ENCODE results near the gene EPB41L4B.

DNA sequence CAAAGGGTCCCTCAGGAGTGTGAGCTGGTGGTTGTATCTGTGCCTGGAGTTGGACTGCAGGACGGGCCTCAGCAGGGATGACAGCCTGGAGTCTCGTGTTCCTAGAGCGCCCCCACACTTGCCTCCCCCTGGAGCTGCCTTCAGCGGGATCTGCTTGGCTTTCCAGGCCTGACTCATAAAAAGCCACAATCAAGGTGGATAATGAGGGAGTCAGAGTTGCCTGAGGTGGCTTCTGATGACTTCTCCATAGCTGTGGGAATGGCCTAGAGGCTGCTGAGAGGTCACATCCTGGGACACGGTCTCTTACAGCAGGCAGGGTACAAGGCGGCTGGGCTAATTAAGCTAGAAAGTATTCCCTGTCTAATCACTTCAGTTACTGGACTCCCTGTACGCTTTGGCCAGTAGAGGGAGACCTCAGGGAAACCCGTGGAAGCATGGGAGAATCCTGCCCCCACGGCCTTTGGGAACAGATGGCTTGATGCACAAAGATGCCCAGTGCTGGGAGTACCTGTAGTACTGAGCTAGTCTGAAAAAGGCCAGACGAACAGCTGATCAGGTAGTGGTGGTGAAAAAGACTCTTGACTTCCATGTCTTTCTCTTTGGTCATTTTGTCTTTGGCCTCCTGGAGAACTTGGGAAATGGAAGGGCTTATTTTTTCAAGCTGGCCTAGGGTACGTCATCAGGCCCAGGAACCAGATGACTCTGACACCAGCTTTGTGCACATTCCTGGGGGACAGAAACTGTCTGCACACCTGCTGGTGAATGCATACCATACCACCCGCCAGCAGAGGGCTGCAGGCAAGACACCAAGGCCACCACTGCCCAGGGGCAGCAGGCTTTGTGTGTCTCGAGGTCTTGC, 137.7 kb downstream of the EPB41L4B start:
- no peak for TF ChIP-seq POLR2A (IDR thresholded peaks at IDR 0.05)
- TF ChIP-seq, protein P1, sequence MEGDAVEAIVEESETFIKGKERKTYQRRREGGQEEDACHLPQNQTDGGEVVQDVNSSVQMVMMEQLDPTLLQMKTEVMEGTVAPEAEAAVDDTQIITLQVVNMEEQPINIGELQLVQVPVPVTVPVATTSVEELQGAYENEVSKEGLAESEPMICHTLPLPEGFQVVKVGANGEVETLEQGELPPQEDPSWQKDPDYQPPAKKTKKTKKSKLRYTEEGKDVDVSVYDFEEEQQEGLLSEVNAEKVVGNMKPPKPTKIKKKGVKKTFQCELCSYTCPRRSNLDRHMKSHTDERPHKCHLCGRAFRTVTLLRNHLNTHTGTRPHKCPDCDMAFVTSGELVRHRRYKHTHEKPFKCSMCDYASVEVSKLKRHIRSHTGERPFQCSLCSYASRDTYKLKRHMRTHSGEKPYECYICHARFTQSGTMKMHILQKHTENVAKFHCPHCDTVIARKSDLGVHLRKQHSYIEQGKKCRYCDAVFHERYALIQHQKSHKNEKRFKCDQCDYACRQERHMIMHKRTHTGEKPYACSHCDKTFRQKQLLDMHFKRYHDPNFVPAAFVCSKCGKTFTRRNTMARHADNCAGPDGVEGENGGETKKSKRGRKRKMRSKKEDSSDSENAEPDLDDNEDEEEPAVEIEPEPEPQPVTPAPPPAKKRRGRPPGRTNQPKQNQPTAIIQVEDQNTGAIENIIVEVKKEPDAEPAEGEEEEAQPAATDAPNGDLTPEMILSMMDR (IDR thresholded peaks at IDR 0.05), result peak in 3 of 6 experiments; percentile 30 to 43 (median 36)

Measured in thyroid gland (tissue), 4 donors.